ENCODE measurements around the gene SYT6.

Gene SYT6

GRCh38 chr1:114153261-114154145 lies at the start of gene SYT6:
Gene SYT6 (minus strand): TSS chr1:114153869. CDS start chr1:114153772, 97 bp downstream.
- DNase-seq (ENCODE audit: insufficient read length, low spot score) (no peak), FAIRE-seq (no peak)

- FAIRE-seq: no peak
Measured at GRCh38 chr1:114201486-114201885, 47.8 kb upstream of the SYT6 start.

GRCh38 chr1:114199017-114199594 lies 45.4 kb upstream of the SYT6 start:
- FAIRE-seq: no peak
- no peak for DNase-seq (ENCODE audit: insufficient read length, low spot score)

More at GRCh38 chr1:114201486-114201885, 47.8 kb upstream of the SYT6 start:
- DNase-seq (ENCODE audit: insufficient read length, low spot score): no peak

- FAIRE-seq: no peak
Measured at GRCh38 chr1:114196992-114197907, 43.6 kb upstream of the SYT6 start.

GRCh38 chr1:114195819-114196218 lies 42.1 kb upstream of the SYT6 start:
- FAIRE-seq (no peak), DNase-seq (ENCODE audit: insufficient read length, low spot score) (no peak)

More at GRCh38 chr1:114196992-114197907, 43.6 kb upstream of the SYT6 start:
- DNase-seq (ENCODE audit: insufficient read length, low spot score): no peak

- no peak for DNase-seq (ENCODE audit: insufficient read length, low spot score)
- FAIRE-seq: no peak
Measured at GRCh38 chr1:114192328-114192727, 38.7 kb upstream of the SYT6 start.

GRCh38 chr1:114189398-114189797 lies 35.7 kb upstream of the SYT6 start:
- DNase-seq (ENCODE audit: insufficient read length, low spot score): no peak
- FAIRE-seq: no peak

- DNase-seq (ENCODE audit: insufficient read length, low spot score) (no peak), FAIRE-seq (no peak)
Measured at GRCh38 chr1:114181356-114181755, 27.7 kb upstream of the SYT6 start.

GRCh38 chr1:114180742-114181141 lies 27.1 kb upstream of the SYT6 start:
- DNase-seq (ENCODE audit: insufficient read length, low spot score) (no peak), FAIRE-seq (no peak)

- DNase-seq (ENCODE audit: insufficient read length, low spot score) (no peak), FAIRE-seq (no peak)
Measured at GRCh38 chr1:114178936-114179335, 25.3 kb upstream of the SYT6 start.

GRCh38 chr1:114177282-114177681 lies 23.6 kb upstream of the SYT6 start:
- no peak for DNase-seq (ENCODE audit: insufficient read length, low spot score)
- FAIRE-seq: no peak

- FAIRE-seq: no peak
- DNase-seq (ENCODE audit: insufficient read length, low spot score): no peak
Measured at GRCh38 chr1:114176366-114176765, 22.7 kb upstream of the SYT6 start.

- DNase-seq (ENCODE audit: insufficient read length, low spot score) (no peak), FAIRE-seq (no peak)
Measured at GRCh38 chr1:114173680-114174079, 20.0 kb upstream of the SYT6 start.

GRCh38 chr1:114169509-114169908 lies 15.8 kb upstream of the SYT6 start:
- DNase-seq (ENCODE audit: insufficient read length, low spot score) (no peak), FAIRE-seq (no peak)

- FAIRE-seq (no peak), DNase-seq (ENCODE audit: insufficient read length, low spot score) (no peak)
Measured at GRCh38 chr1:114167226-114167625, 13.6 kb upstream of the SYT6 start.

- no peak for FAIRE-seq
- no peak for DNase-seq (ENCODE audit: insufficient read length, low spot score)
Measured at GRCh38 chr1:114164840-114165543, 11.3 kb upstream of the SYT6 start.

- no peak for DNase-seq (ENCODE audit: insufficient read length, low spot score)
- FAIRE-seq: no peak
Measured at GRCh38 chr1:114159941-114160340, 6.3 kb upstream of the SYT6 start.

GRCh38 chr1:114157275-114157660 lies 3.6 kb upstream of the SYT6 start:
- no peak for FAIRE-seq

GRCh38 chr1:114156538-114157274 lies 3.0 kb upstream of the SYT6 start:
- DNase-seq (ENCODE audit: insufficient read length, low spot score): no peak
- no peak for FAIRE-seq

More at GRCh38 chr1:114157275-114157660, 3.6 kb upstream of the SYT6 start:
- no peak for DNase-seq (ENCODE audit: insufficient read length, low spot score)

GRCh38 chr1:114155706-114156105 lies 2.0 kb upstream of the SYT6 start:
- FAIRE-seq (no peak), DNase-seq (ENCODE audit: insufficient read length, low spot score) (no peak)
